GM12878 (cell line): ENCODE results near the gene CARD19. TPM values are rescaled to one million over a fixed set of nuclear protein-coding genes. Genes with fewer than 3 reads are reported as not detected.

Experiments
- polyA plus RNA-seq, 11 experiments: library from polyadenylated mRNA; depleted of rRNA in 4 of 11; unstranded in 6 of 11; stranded (reverse) in 5 of 11; fragments of >200 nt; fragmentation: Nextera tagmentation in 4 of 11; fragmentation: Illumina TruSeq in 1 of 11; extraction: Ambion mirVana in 4 of 11; extraction: Trizol in 1 of 11; gene quantifications; 1 replicate in 1 of 11; 2 replicates in 10 of 11; pipeline versions ENCODE4 v1.2.1 to v1.2.3, GENCODE V29; 2011 to 2016; ENCODE audit warnings: inconsistent platforms in 2 of 11, missing spikeins in 2 of 11, low read depth in 1 of 11
- total RNA-seq, 4 experiments: library from RNA; depleted of rRNA in 3 of 4; stranded (reverse); fragments of >200 nt in 3 of 4; fragmentation: Illumina TruSeq in 1 of 4; extraction: Trizol in 1 of 4; gene quantifications; 2 replicates each; pipeline versions ENCODE4 v1.2.1 to v1.2.3, GENCODE V29; 2013 to 2021
- TF ChIP-seq, protein P1 (sequence below): fragments of 450-650 bp; IDR thresholded peaks from 2 replicates; pipeline ENCODE4 v1.6.1; 2017; ENCODE audit warnings: antibody characterized with exemption, mild to moderate bottlenecking, moderate library complexity
- TF ChIP-seq, protein P2 (sequence below), 3 experiments: IDR thresholded peaks in 2 of 3; conservative IDR thresholded peaks in 1 of 3; 2 replicates each; pipeline ENCODE4 v1.5.1; 2011; ENCODE audit warnings: low read depth in 3 of 3, low read length in 3 of 3, mild to moderate bottlenecking in 3 of 3, control low read depth in 2 of 3, moderate library complexity in 2 of 3, inconsistent platforms in 1 of 3, mixed read lengths in 1 of 3; ENCODE audit not compliant: control insufficient read depth in 2 of 3, insufficient read depth in 1 of 3; ENCODE audit errors: extremely low read depth in 1 of 3
- TF ChIP-seq, protein P3 (sequence below): fragments of 150-350 bp; IDR thresholded peaks from 2 replicates; pipeline ENCODE4 v1.6.1; 2016; ENCODE audit warnings: low read depth, low read length

Gene CARD19
- total and polyA plus RNA-seq, 10 of the 15 experiments (the other 5 are each of a cell fraction or from before 2014, with no cell fraction given): 0.61 to 41.6 (median 19.9) TPM

DNA sequence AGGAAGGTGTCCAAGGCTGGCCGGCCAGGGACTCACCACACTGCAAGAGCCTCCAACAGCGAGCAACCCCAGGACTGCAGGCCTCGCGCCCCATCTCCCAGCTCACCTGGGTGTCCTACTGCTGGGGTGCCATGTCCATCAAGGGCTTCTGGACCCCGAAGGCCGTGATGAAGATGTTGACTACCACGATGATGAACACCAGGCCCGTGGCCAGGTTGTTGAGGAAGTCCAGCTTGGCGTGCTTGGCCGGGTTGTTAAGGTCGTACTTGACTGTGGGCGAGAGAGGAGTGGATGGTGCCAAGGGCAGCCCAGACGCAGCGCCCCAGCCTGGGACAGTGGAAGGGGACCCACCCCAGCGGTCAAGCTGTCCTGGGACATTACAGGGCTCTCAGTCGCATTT, 28.8 kb downstream of the CARD19 start (continued):
- TF ChIP-seq, protein P1, sequence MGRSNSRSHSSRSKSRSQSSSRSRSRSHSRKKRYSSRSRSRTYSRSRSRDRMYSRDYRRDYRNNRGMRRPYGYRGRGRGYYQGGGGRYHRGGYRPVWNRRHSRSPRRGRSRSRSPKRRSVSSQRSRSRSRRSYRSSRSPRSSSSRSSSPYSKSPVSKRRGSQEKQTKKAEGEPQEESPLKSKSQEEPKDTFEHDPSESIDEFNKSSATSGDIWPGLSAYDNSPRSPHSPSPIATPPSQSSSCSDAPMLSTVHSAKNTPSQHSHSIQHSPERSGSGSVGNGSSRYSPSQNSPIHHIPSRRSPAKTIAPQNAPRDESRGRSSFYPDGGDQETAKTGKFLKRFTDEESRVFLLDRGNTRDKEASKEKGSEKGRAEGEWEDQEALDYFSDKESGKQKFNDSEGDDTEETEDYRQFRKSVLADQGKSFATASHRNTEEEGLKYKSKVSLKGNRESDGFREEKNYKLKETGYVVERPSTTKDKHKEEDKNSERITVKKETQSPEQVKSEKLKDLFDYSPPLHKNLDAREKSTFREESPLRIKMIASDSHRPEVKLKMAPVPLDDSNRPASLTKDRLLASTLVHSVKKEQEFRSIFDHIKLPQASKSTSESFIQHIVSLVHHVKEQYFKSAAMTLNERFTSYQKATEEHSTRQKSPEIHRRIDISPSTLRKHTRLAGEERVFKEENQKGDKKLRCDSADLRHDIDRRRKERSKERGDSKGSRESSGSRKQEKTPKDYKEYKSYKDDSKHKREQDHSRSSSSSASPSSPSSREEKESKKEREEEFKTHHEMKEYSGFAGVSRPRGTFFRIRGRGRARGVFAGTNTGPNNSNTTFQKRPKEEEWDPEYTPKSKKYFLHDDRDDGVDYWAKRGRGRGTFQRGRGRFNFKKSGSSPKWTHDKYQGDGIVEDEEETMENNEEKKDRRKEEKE: no peak
- TF ChIP-seq, protein P2, sequence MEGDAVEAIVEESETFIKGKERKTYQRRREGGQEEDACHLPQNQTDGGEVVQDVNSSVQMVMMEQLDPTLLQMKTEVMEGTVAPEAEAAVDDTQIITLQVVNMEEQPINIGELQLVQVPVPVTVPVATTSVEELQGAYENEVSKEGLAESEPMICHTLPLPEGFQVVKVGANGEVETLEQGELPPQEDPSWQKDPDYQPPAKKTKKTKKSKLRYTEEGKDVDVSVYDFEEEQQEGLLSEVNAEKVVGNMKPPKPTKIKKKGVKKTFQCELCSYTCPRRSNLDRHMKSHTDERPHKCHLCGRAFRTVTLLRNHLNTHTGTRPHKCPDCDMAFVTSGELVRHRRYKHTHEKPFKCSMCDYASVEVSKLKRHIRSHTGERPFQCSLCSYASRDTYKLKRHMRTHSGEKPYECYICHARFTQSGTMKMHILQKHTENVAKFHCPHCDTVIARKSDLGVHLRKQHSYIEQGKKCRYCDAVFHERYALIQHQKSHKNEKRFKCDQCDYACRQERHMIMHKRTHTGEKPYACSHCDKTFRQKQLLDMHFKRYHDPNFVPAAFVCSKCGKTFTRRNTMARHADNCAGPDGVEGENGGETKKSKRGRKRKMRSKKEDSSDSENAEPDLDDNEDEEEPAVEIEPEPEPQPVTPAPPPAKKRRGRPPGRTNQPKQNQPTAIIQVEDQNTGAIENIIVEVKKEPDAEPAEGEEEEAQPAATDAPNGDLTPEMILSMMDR (IDR thresholded peaks at IDR 0.05 in 2 of 3, conservative IDR thresholded peaks at IDR 0.05 in 1 of 3; ENCODE audit: control insufficient read depth in 2 of 3, extremely low read depth in 1 of 3, insufficient read depth in 1 of 3, low read depth in 3 of 3, low read length in 3 of 3): no peak
- TF ChIP-seq, protein P3, sequence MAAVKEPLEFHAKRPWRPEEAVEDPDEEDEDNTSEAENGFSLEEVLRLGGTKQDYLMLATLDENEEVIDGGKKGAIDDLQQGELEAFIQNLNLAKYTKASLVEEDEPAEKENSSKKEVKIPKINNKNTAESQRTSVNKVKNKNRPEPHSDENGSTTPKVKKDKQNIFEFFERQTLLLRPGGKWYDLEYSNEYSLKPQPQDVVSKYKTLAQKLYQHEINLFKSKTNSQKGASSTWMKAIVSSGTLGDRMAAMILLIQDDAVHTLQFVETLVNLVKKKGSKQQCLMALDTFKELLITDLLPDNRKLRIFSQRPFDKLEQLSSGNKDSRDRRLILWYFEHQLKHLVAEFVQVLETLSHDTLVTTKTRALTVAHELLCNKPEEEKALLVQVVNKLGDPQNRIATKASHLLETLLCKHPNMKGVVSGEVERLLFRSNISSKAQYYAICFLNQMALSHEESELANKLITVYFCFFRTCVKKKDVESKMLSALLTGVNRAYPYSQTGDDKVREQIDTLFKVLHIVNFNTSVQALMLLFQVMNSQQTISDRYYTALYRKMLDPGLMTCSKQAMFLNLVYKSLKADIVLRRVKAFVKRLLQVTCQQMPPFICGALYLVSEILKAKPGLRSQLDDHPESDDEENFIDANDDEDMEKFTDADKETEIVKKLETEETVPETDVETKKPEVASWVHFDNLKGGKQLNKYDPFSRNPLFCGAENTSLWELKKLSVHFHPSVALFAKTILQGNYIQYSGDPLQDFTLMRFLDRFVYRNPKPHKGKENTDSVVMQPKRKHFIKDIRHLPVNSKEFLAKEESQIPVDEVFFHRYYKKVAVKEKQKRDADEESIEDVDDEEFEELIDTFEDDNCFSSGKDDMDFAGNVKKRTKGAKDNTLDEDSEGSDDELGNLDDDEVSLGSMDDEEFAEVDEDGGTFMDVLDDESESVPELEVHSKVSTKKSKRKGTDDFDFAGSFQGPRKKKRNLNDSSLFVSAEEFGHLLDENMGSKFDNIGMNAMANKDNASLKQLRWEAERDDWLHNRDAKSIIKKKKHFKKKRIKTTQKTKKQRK: no peak
